ENCODE results near the gene MED1. TPM values are rescaled to one million over a fixed set of nuclear protein-coding genes. Genes with fewer than 3 reads are reported as not detected.

Gene MED1, protein sequence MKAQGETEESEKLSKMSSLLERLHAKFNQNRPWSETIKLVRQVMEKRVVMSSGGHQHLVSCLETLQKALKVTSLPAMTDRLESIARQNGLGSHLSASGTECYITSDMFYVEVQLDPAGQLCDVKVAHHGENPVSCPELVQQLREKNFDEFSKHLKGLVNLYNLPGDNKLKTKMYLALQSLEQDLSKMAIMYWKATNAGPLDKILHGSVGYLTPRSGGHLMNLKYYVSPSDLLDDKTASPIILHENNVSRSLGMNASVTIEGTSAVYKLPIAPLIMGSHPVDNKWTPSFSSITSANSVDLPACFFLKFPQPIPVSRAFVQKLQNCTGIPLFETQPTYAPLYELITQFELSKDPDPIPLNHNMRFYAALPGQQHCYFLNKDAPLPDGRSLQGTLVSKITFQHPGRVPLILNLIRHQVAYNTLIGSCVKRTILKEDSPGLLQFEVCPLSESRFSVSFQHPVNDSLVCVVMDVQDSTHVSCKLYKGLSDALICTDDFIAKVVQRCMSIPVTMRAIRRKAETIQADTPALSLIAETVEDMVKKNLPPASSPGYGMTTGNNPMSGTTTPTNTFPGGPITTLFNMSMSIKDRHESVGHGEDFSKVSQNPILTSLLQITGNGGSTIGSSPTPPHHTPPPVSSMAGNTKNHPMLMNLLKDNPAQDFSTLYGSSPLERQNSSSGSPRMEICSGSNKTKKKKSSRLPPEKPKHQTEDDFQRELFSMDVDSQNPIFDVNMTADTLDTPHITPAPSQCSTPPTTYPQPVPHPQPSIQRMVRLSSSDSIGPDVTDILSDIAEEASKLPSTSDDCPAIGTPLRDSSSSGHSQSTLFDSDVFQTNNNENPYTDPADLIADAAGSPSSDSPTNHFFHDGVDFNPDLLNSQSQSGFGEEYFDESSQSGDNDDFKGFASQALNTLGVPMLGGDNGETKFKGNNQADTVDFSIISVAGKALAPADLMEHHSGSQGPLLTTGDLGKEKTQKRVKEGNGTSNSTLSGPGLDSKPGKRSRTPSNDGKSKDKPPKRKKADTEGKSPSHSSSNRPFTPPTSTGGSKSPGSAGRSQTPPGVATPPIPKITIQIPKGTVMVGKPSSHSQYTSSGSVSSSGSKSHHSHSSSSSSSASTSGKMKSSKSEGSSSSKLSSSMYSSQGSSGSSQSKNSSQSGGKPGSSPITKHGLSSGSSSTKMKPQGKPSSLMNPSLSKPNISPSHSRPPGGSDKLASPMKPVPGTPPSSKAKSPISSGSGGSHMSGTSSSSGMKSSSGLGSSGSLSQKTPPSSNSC (N-terminal part only)
- total RNA-seq (2011; cell fraction: chromatin; rRNA removed; ENCODE audit: low replicate concordance) = 74.2 and 86.9 TPM in 2 replicates
- total RNA-seq (2011; cell fraction: nucleolus; rRNA removed) = 43.0 and 57.4 TPM in 2 replicates
- total RNA-seq (2011; cell fraction: nucleoplasm; rRNA removed) = 51.0 and 62.5 TPM in 2 replicates
- total RNA-seq (2014; rRNA removed) (28.8 and 29.0 TPM in 2 replicates), total RNA-seq (2014; rRNA removed; fragmentation: Illumina TruSeq; extraction: Trizol) (46.7 and 52.0 TPM in 2 replicates), total RNA-seq (2015; rRNA removed; fragmentation: Illumina TruSeq; extraction: Trizol) (46.1 and 48.1 TPM in 2 replicates), total RNA-seq (2021) (46.5 and 51.2 TPM in 2 replicates), polyA plus RNA-seq (2011; rRNA removed) (35.7 and 55.2 TPM in 2 replicates), polyA plus RNA-seq (2014; fragmentation: Illumina TruSeq; extraction: Trizol) (54.6 and 59.8 TPM in 2 replicates), polyA plus RNA-seq (2014; fragmentation: Nextera tagmentation; extraction: Ambion mirVana) (10 to 100 TPM; 14.0 to 14.1 TPM), polyA plus RNA-seq (2014; rRNA removed) (32.0 and 38.8 TPM in 2 replicates), polyA minus RNA-seq (2011; rRNA and poly(A)+ RNA removed) (58.6 and 80.9 TPM in 2 replicates), Bru-seq, nascent RNA (percentile 75 among the genes with signal in this experiment), BruChase-seq, experiment 1, labeled RNA remaining after a 2-hour chase (percentile 86 among the genes with signal in this experiment), BruChase-seq, experiment 2, labeled RNA remaining after a 6-hour chase (percentile 90 among the genes with signal in this experiment)
- 24.1 and 25.9 TPM in 2 replicates for polyA plus RNA-seq (2011; cell fraction: cytosol; rRNA removed)
- 31.0 and 41.8 TPM in 2 replicates for polyA plus RNA-seq (2011; cell fraction: nucleus; rRNA removed)
- 23.4 and 33.6 TPM in 2 replicates for polyA plus RNA-seq (2012)
- 21.6 and 40.0 TPM in 2 replicates for polyA minus RNA-seq (2011; cell fraction: cytosol; rRNA and poly(A)+ RNA removed)
- polyA minus RNA-seq (2011; cell fraction: nucleus; rRNA and poly(A)+ RNA removed) = 24.0 and 33.7 TPM in 2 replicates
- long read RNA-seq, experiment 1, full-length matches to known transcripts = 2 of 63 reads
- long read RNA-seq, experiment 1, partial matches to known transcripts = 1 of 63 reads
- long read RNA-seq, experiment 1, other reads (novel, unspliced or antisense) = 60 of 63 reads
- long read RNA-seq, experiment 2, full-length matches to known transcripts = 1 of 31 reads
- long read RNA-seq, experiment 2, partial matches to known transcripts = 2 of 31 reads
- long read RNA-seq, experiment 2, other reads (novel, unspliced or antisense) = 28 of 31 reads
- long read RNA-seq, experiment 3, full-length matches to known transcripts = 4 of 10 reads
- long read RNA-seq, experiment 3, partial matches to known transcripts = 4 of 10 reads
- long read RNA-seq, experiment 3, other reads (novel, unspliced or antisense) = 2 of 10 reads

DNA sequence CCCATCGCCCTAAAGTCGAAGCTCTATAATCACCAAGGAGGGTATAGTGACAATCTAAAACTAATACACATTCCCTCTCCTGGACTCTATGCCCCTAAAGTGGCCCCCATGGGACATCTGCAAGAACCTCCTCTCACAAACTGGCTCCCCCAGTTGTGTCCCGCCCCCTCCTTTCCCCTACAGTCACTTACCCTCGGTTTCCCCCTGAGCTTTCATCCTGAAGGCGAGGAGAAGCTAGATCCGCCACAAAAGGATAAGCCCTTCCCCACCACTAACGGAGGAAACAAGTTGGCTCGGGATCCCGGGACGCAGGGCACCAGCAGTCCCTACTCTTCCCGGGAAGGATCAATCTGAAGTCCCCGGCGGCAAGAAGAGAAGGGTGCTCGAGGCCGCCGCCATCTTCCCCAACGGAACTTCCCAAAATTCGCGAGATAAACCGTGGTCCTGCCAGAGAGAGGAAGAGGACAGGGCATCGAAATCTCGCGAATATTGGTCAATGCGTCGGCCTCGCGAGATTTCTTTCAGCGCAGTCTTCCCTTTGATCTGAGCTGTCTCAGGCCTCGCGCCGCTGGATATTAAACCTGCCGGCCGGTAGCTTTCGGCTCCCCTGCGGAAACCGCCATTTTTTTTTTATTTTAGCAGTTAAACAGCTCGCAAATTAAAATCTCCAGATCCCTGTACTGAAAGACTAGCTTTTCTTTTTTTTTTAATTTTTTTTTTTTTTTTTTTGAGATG is at the start of gene MED1:
MED1 (minus strand) TSS at position 417 of the 735 bp plus-strand sequence; CDS start at position 216, 201 bp downstream.
- BruUV-seq (replicated peaks) = no TSS peak
- Histone ChIP-seq H3K4me1 (replicated peaks in 1 of 2; ENCODE audit: control insufficient read depth in 2 of 2, insufficient read depth in 2 of 2, low read length in 2 of 2) (peaks cover 2 to 17% of the 10 kb centered on the region in 2 experiments; a peak in 4 of 5 replicates), H3K4me2 (ENCODE audit: insufficient read depth, low read length) (peak within 1 kb of the TSS; percentile 86), H3K79me2 (ENCODE audit: control insufficient read depth, insufficient read depth, low read length) (peaks cover 46% of the 10 kb centered on the region), H3K27me3 (ENCODE audit: control insufficient read depth in 2 of 2, insufficient read depth in 2 of 2, low read length in 2 of 2) (no peaks in the 10 kb centered on the region), H3K27ac (ENCODE audit: extremely low read depth, low read depth, low read length) (peak within 1 kb of the TSS; percentile 92), H3K9me3 (replicated peaks; ENCODE audit: control insufficient read depth, insufficient read depth, low read depth, low read length) (no peaks in the 10 kb centered on the region), H3K9me1 (ENCODE audit: control insufficient read depth, insufficient read depth, low read length) (no peaks in the 10 kb centered on the region), H3K4me3 (peak within 1 kb of the TSS; percentile 81), H3K9ac (ENCODE audit: insufficient read depth in 1 of 2, low read depth in 2 of 2, low read length in 2 of 2) (peak within 1 kb of the TSS; percentile 93 to 98), H3K36me3 (ENCODE audit: control insufficient read depth, insufficient read depth, low read length) (peaks cover 25% of the 10 kb centered on the region), H4K20me1 (replicated peaks; ENCODE audit: control insufficient read depth, insufficient read depth, low read length) (no peaks in the 10 kb centered on the region; the same call in 1 of the 2 replicates), H2AFZ (ENCODE audit: low read depth, low read length) (peak within 1 kb of the TSS; percentile 94)
- peak; percentile 95 for ATAC-seq
- in situ Hi-C loops (cut with MboI) (no loop called here), intact Hi-C loops (cut with micrococcal nuclease) (no loop called here)
- DNase-seq (ENCODE audit: extremely low read depth in 1 of 4, low spot score in 3 of 4) = peak; percentile 86 to 99 (median 92)
- WGBS (ENCODE audit: insufficient coverage, low coverage, missing lambda C conversion rate) = under 1% methylated on average over 35 of the region's 37 CpGs
- CTCF ChIA-PET (ENCODE audit: low intra/inter-chr PET ratio) = no interaction called here
- FAIRE-seq = peak; percentile 96
- POLR2A ChIA-PET = interaction anchor here (0.5 to 5.5 kb wide), 23 partner anchors 8 to 1036 kb away, joined by 3 to 65 read pairs (median 3); partner anchors contain the start of genes CDK12 and RPL19
- TF ChIP-seq HDAC2 (IDR thresholded peaks at IDR 0.05) (peak; percentile 61; the same call in 1 of the 2 replicates), ZNF431 (CRISPR knock-in tag; IDR thresholded peaks at IDR 0.05) (no peak), RBM25 (IDR thresholded peaks at IDR 0.05; ENCODE audit: low read depth, low read length, severe bottlenecking) (peak; percentile 75), SMARCA5 (IDR thresholded peaks at IDR 0.05) (0 out of 2 replicates have a peak, but pooled peaks have one; percentile 29), CHD2 (IDR thresholded peaks at IDR 0.05; ENCODE audit: low read depth, low read length) (peak; percentile 98), ARHGAP35 (IDR thresholded peaks at IDR 0.05; ENCODE audit: partially characterized antibody) (peak; percentile 94), ZNF583 (CRISPR knock-in tag; IDR thresholded peaks at IDR 0.05) (0 out of 2 replicates have a peak, but pooled peaks have one; percentile 40)
- TF ChIP-seq, protein P1, sequence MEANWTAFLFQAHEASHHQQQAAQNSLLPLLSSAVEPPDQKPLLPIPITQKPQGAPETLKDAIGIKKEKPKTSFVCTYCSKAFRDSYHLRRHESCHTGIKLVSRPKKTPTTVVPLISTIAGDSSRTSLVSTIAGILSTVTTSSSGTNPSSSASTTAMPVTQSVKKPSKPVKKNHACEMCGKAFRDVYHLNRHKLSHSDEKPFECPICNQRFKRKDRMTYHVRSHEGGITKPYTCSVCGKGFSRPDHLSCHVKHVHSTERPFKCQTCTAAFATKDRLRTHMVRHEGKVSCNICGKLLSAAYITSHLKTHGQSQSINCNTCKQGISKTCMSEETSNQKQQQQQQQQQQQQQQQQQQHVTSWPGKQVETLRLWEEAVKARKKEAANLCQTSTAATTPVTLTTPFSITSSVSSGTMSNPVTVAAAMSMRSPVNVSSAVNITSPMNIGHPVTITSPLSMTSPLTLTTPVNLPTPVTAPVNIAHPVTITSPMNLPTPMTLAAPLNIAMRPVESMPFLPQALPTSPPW (CRISPR knock-in tag; IDR thresholded peaks at IDR 0.05) = peak; percentile 60

Measured in K562 (cell line).